Calu3 (cell line): ENCODE measurements around the gene FRY. TPM values are rescaled to one million over a fixed set of nuclear protein-coding genes. Genes with fewer than 3 reads are reported as not detected.

Experiments
- BruUV-seq: library from RNA; stranded (reverse); fragments of 400-500 nt; replicated peaks from 2 replicates; lab custom pipeline; 2021; lab: Mats Ljungman, UMichigan
- CTCF ChIA-PET: fragments of 300-600 bp; sonication (Branson Sonifier 250); formaldehyde crosslinking; loops from one replicate; lab custom pipeline; 2022; ENCODE audit warnings: antibody characterized with exemption; lab: Charles Lee
- DNase-seq: peaks from one replicate; pipeline ENCODE4 v3.0.0; 2022
- H3K27ac Mint-ChIP-seq: one replicate; pipeline ENCODE4 v1.8.0; 2022; ENCODE audit warnings: mixed read lengths; ENCODE audit not compliant: unreplicated experiment
- H3K27me3 Mint-ChIP-seq: one replicate; pipeline ENCODE4 v1.8.0; 2022; ENCODE audit warnings: mixed read lengths; ENCODE audit not compliant: unreplicated experiment
- H3K36me3 Mint-ChIP-seq: one replicate; pipeline ENCODE4 v1.8.0; 2022; ENCODE audit warnings: mild to moderate bottlenecking, moderate library complexity, mixed read lengths; ENCODE audit not compliant: insufficient read depth, unreplicated experiment
- H3K4me1 Mint-ChIP-seq: one replicate; pipeline ENCODE4 v1.8.0; 2022; ENCODE audit warnings: mild to moderate bottlenecking, low read depth, mixed read lengths; ENCODE audit not compliant: unreplicated experiment
- H3K4me3 Mint-ChIP-seq: one replicate; pipeline ENCODE4 v1.8.0; 2022; ENCODE audit warnings: mild to moderate bottlenecking, low read depth, moderate library complexity, mixed read lengths; ENCODE audit not compliant: unreplicated experiment
- H3K9me3 Mint-ChIP-seq: one replicate; pipeline ENCODE4 v1.8.0; 2022; ENCODE audit warnings: low read depth, mixed read lengths; ENCODE audit not compliant: unreplicated experiment
- intact Hi-C: fragments of 100-400 bp; cut with micrococcal nuclease; formaldehyde crosslinking; loops from one replicate; pipeline ENCODE4 v1.10.0; 2022; ENCODE audit not compliant: unreplicated experiment
- total RNA-seq: library from RNA; stranded (reverse); gene quantifications from 2 replicates; pipeline ENCODE4 v1.2.3, GENCODE V29; 2022
- TF ChIP-seq, protein P1 (sequence below): fragments of 200-600 bp; IDR thresholded peaks from one replicate; pipeline ENCODE4 v1.8.0; 2022; ENCODE audit warnings: antibody characterized with exemption; ENCODE audit not compliant: unreplicated experiment

The FRY gene
- total RNA-seq, 1 experiment from 2014 or later: 6.2 TPM

DNA sequence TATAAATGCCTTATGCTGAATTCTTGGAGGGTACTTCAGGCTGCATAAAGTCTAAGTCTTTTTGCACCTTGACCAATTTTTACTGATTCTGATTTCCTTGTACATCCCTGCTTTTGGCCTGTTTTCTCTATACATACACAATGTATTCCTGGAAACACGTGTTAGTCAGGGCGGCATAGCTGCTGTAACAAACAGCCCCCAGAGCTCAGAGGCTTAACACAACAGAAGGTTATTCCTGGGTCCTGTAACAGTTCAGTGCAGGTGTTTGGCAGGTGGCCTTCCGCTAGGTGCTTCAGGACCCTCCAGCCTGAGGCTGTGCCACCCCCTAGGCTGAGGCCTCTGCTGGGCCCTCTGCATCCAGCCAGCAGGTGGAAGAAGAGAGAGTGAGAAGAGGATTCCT is 200.7 kb downstream of the FRY start:
- DNase-seq: no peak
- no peaks in the 10 kb centered on the region for H3K36me3 Mint-ChIP-seq
- H3K27ac Mint-ChIP-seq: no peak overlapping the region
- no peaks in the 10 kb centered on the region for H3K4me1 Mint-ChIP-seq
- TF ChIP-seq, protein P1, sequence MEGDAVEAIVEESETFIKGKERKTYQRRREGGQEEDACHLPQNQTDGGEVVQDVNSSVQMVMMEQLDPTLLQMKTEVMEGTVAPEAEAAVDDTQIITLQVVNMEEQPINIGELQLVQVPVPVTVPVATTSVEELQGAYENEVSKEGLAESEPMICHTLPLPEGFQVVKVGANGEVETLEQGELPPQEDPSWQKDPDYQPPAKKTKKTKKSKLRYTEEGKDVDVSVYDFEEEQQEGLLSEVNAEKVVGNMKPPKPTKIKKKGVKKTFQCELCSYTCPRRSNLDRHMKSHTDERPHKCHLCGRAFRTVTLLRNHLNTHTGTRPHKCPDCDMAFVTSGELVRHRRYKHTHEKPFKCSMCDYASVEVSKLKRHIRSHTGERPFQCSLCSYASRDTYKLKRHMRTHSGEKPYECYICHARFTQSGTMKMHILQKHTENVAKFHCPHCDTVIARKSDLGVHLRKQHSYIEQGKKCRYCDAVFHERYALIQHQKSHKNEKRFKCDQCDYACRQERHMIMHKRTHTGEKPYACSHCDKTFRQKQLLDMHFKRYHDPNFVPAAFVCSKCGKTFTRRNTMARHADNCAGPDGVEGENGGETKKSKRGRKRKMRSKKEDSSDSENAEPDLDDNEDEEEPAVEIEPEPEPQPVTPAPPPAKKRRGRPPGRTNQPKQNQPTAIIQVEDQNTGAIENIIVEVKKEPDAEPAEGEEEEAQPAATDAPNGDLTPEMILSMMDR: no peak
- no peak overlapping the region for H3K4me3 Mint-ChIP-seq
- CTCF ChIA-PET: no interaction called here
- H3K9me3 Mint-ChIP-seq: no peaks in the 10 kb centered on the region
- intact Hi-C loops: no loop called here
- no TSS peak for BruUV-seq
- H3K27me3 Mint-ChIP-seq: no peaks in the 10 kb centered on the region

DNA sequence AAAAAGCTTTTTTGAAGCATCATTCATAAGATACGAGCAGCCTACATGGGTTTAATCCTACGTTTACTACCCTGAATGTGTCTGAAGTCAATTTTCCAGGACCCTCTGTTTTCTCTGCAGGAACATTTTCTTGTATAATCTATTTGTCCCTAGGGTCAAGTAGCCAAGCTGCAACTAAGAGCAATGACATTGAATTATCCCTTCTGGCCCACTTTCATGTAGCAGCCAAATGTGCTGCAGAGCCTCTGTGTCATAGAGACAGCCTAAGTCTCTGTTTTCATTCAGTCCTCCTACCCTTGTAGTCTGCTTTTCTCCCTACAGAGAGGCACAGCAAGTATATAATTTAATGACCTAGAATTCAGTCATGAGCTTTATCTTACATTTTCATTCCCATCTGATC is 201.5 kb downstream of the FRY start:
- CTCF ChIA-PET: no interaction called here
- no peaks in the 10 kb centered on the region for H3K9me3 Mint-ChIP-seq
- no peaks in the 10 kb centered on the region for H3K4me1 Mint-ChIP-seq
- no TSS peak for BruUV-seq
- no peak overlapping the region for H3K27ac Mint-ChIP-seq
- TF ChIP-seq, protein P1: no peak
- intact Hi-C loops: no loop called here
- no peaks in the 10 kb centered on the region for H3K27me3 Mint-ChIP-seq
- no peak for DNase-seq
- H3K36me3 Mint-ChIP-seq: no peaks in the 10 kb centered on the region
- no peak overlapping the region for H3K4me3 Mint-ChIP-seq

DNA sequence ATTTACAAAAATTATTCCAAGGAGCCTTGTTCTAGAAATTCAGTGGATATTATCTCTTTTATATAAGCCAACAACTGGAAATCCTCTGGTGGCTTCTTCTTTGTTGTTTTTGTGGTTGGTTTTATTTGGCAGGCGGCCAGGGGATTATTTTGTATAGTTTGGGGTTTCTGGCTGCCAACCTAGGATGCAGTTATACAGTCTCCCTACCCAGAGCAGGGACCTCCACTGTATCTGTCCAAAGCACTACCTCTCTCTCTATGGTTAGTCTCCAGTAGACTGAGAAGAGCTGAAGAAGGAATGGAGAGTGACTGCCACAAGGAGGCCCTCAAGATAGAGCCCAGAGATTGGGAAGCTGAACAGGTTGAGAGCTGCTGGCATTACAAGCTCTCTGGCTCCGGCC is 203.3 kb downstream of the FRY start:
- no peak overlapping the region for H3K4me3 Mint-ChIP-seq
- intact Hi-C loops: no loop called here
- H3K36me3 Mint-ChIP-seq: no peaks in the 10 kb centered on the region
- no peaks in the 10 kb centered on the region for H3K9me3 Mint-ChIP-seq
- no peaks in the 10 kb centered on the region for H3K27me3 Mint-ChIP-seq
- no TSS peak for BruUV-seq
- no peak for DNase-seq
- TF ChIP-seq, protein P1: no peak
- H3K27ac Mint-ChIP-seq: no peak overlapping the region
- CTCF ChIA-PET: no interaction called here
- no peaks in the 10 kb centered on the region for H3K4me1 Mint-ChIP-seq

DNA sequence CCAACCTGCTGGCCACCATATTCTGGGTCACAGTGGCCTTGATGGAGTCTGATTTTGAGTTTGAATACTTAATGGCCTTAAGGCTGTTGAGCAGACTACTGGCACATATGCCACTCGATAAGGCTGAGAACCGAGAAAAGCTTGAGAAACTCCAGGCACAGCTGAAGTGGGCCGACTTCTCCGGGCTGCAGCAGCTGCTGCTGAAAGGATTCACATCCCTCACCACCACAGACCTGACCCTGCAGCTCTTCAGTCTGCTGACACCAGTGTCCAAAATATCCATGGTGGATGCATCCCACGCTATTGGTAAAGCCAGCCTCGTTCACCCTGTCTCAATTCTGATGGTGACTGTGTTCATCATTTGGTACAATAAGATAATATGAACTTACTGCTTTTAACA is 206.1 kb downstream of the FRY start:
- DNase-seq: no peak
- BruUV-seq: no TSS peak
- Mint-ChIP-seq H3K27ac (no peak overlapping the region), H3K27me3 (no peaks in the 10 kb centered on the region), H3K4me1 (no peaks in the 10 kb centered on the region), H3K9me3 (no peaks in the 10 kb centered on the region), H3K36me3 (no peaks in the 10 kb centered on the region), H3K4me3 (no peak overlapping the region)
- CTCF ChIA-PET: no interaction called here
- intact Hi-C loops: no loop called here
- TF ChIP-seq, protein P1: no peak

DNA sequence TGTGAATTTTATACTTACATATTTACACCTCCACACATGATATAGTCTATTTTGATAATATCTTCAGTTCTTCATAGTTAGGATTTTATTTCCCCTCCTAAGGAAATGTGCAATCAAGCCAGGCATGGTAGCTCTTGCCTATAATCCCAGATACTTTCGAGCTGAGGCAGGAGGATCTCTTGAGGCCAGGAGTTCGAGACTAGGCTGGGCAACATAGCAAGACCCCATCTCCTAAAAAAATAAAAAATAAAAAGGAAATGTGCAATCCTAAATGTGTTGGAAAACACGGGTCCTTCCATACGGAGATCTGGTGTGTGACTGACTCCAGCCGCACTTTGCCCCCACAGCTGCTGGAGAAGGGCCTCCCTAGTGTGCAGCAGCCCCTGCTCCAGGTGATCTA is 212.1 kb downstream of the FRY start:
- intact Hi-C loops: no loop called here
- no peaks in the 10 kb centered on the region for H3K36me3 Mint-ChIP-seq
- no peaks in the 10 kb centered on the region for H3K9me3 Mint-ChIP-seq

More for the DNA sequence above, 212.1 kb downstream of the FRY start:
- H3K4me1 Mint-ChIP-seq: peaks cover 8% of the 10 kb centered on the region
- CTCF ChIA-PET: no interaction called here
- no peaks in the 10 kb centered on the region for H3K27me3 Mint-ChIP-seq
- DNase-seq: no peak
- H3K27ac Mint-ChIP-seq: no peak overlapping the region
- TF ChIP-seq, protein P1: no peak
- BruUV-seq: no TSS peak
- no peak overlapping the region for H3K4me3 Mint-ChIP-seq
